ENCODE data around the gene ACE.

- no peak for TF ChIP-seq CTCF (IDR thresholded peaks at IDR 0.05)
- no peak for TF ChIP-seq POLR2AphosphoS5 (IDR thresholded peaks at IDR 0.05)
- no peak for TF ChIP-seq POLR2A (IDR thresholded peaks at IDR 0.05)
These were observed 27.4 kb downstream of the ACE start for GRCh38 chr17:63504261-63504660.

Measured in breast epithelium (tissue), 3 donors.